ENCODE measurements around the gene VSIG10L2. TPM values are rescaled to one million over a fixed set of nuclear protein-coding genes. Genes with fewer than 3 reads are reported as not detected.

VSIG10L2 gene
- total RNA-seq, 1 experiment from 2014 or later: not detected

DNA sequence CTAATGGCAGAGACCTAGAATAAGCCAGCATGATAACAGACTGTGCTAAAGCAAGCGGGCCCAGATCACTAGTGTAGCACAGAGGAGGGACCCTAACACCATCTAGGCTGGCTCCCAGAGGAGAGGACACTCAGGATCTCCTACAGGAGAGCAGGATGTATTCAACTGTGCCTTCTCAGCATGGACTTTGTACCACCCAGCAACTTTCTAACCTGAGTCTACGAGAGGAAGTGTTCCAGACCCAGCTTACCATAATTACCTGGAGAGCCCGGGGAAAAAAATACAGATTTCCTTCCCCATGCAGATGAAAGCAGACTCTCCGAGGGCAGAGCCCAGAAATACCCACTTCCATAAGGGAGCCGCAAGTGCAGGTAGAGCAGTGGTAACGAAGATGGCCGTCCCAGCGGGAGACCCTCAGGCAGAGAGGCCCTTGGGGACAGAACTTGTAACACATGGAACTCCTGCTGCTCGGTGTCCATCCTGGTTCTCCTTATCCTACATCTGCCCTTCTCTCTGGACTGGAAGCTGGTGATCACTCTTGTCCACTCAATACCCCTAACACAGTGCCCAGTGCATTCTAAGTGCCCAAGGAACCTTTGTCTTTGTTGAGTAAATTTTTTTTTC, 21.3 kb upstream of the VSIG10L2 start:
- no peak for DNase-seq
- ChIA-PET CTCF (interaction anchor here (0.9 kb wide), 2 partner anchors 18 to 137 kb away, joined by 3 to 4 read pairs; no protein-coding TSS in a partner anchor), POLR2A (no interaction called here)
- H3K4me3 ChIP-seq (ENCODE audit: low read depth, low read length): no peak overlapping the region
- Mint-ChIP-seq H3K27ac (ENCODE audit: unreplicated experiment) (no peak overlapping the region), H3K4me1 (ENCODE audit: low read depth, unreplicated experiment) (no peaks in the 10 kb centered on the region), H3K9me3 (ENCODE audit: unreplicated experiment) (no peaks in the 10 kb centered on the region), H3K27me3 (ENCODE audit: insufficient read depth, unreplicated experiment) (peaks cover 15% of the 10 kb centered on the region), H3K36me3 (ENCODE audit: insufficient read depth, unreplicated experiment) (no peaks in the 10 kb centered on the region), H3K4me3 (ENCODE audit: unreplicated experiment) (no peak overlapping the region)
- H3K27me3 ChIP-seq (replicated peaks; ENCODE audit: control insufficient read depth, insufficient read depth, low read length): no peaks in the 10 kb centered on the region
- no peaks in the 10 kb centered on the region for H3K9me3 ChIP-seq
- H3K4me1 ChIP-seq: no peaks in the 10 kb centered on the region
- no TSS peak for BruUV-seq (replicated peaks)
- intact Hi-C loops (cut with micrococcal nuclease; ENCODE audit: unreplicated experiment): loop anchor here (5.0 kb wide), 2 partner anchors 218 to 343 kb away; partner anchors contain the start of genes FOXRED1 and SRPRA
- no peaks in the 10 kb centered on the region for H3K36me3 ChIP-seq (ENCODE audit: control insufficient read depth, insufficient read depth, low read length)
- TF ChIP-seq, protein P1, sequence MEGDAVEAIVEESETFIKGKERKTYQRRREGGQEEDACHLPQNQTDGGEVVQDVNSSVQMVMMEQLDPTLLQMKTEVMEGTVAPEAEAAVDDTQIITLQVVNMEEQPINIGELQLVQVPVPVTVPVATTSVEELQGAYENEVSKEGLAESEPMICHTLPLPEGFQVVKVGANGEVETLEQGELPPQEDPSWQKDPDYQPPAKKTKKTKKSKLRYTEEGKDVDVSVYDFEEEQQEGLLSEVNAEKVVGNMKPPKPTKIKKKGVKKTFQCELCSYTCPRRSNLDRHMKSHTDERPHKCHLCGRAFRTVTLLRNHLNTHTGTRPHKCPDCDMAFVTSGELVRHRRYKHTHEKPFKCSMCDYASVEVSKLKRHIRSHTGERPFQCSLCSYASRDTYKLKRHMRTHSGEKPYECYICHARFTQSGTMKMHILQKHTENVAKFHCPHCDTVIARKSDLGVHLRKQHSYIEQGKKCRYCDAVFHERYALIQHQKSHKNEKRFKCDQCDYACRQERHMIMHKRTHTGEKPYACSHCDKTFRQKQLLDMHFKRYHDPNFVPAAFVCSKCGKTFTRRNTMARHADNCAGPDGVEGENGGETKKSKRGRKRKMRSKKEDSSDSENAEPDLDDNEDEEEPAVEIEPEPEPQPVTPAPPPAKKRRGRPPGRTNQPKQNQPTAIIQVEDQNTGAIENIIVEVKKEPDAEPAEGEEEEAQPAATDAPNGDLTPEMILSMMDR (IDR thresholded peaks at IDR 0.05; ENCODE audit: insufficient read depth in 1 of 2, low read depth in 1 of 2, low read length in 1 of 2, severe bottlenecking in 1 of 2, unreplicated experiment in 1 of 2): no peak

DNA sequence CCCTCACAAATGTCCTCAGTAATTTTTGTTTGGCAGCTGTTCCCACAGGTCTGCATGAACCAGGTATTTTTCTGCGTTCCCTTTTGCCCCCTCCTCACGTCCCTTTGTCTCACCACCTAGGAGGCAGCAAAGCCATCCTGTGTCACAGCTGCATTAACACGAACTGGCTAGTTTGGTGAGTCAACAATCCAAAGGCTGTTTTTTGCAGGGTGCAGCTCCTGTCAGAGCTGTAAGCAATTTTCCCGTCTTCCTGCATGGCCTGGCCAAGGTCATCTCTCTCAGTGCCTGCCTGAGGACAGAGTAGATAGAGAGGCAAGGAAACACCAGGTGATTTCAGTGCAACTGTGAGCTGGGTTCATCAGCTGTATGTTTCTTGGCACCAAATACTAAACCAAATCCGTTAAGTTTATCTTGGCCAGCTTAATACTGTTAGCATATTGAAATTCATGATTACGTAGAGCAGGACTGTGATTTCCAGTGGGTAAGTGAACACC, 20.6 kb upstream of the VSIG10L2 start:
- no TSS peak for BruUV-seq (replicated peaks)
- intact Hi-C loops (cut with micrococcal nuclease; ENCODE audit: unreplicated experiment): no loop called here
- H3K9me3 Mint-ChIP-seq (ENCODE audit: unreplicated experiment): no peaks in the 10 kb centered on the region

DNA sequence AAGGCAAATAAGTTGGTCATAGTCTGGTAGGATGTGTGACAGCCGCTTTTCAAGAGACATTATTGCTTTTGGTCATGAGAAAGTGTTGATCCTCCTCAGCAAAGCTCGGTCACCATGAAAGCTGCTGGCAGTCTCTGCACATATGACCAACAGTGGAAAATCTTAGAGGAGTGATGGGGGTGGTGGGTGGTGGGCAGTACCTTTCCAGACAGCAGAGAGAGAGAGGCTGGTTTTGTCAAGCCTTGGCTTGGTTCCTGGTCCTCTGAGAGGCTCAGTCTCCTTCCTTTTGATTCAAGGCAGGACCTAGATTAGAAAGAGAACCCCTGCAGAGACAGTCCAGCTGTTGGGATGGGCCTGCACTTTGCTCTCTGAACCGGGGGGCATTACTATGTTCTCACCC, 20.0 kb upstream of the VSIG10L2 start:
- no peak for DNase-seq
- CTCF ChIA-PET: interaction anchor here (0.5 to 1.0 kb wide), 3 partner anchors 136 to 947 kb away, joined by 3 to 4 read pairs (median 4); no protein-coding TSS in a partner anchor
- Histone ChIP-seq H3K27me3 (replicated peaks; ENCODE audit: control insufficient read depth, insufficient read depth, low read length) (no peaks in the 10 kb centered on the region), H3K4me3 (ENCODE audit: low read depth, low read length) (no peak overlapping the region), H3K4me1 (no peaks in the 10 kb centered on the region), H3K36me3 (ENCODE audit: control insufficient read depth, insufficient read depth, low read length) (no peaks in the 10 kb centered on the region), H3K9me3 (no peaks in the 10 kb centered on the region)
- Mint-ChIP-seq H3K36me3 (ENCODE audit: insufficient read depth, unreplicated experiment) (no peaks in the 10 kb centered on the region), H3K4me1 (ENCODE audit: low read depth, unreplicated experiment) (no peaks in the 10 kb centered on the region), H3K9me3 (ENCODE audit: unreplicated experiment) (no peaks in the 10 kb centered on the region), H3K27me3 (ENCODE audit: insufficient read depth, unreplicated experiment) (peaks cover 18% of the 10 kb centered on the region), H3K4me3 (ENCODE audit: unreplicated experiment) (no peak overlapping the region), H3K27ac (ENCODE audit: unreplicated experiment) (no peak overlapping the region)
- TF ChIP-seq, protein P1 (IDR thresholded peaks at IDR 0.05; ENCODE audit: insufficient read depth in 1 of 2, low read depth in 1 of 2, low read length in 1 of 2, severe bottlenecking in 1 of 2, unreplicated experiment in 1 of 2): no peak
- no TSS peak for BruUV-seq (replicated peaks)
- POLR2A ChIA-PET: no interaction called here
- intact Hi-C loops (cut with micrococcal nuclease; ENCODE audit: unreplicated experiment): no loop called here

More for the DNA sequence above, 20.6 kb upstream of the VSIG10L2 start:
- ChIA-PET CTCF (interaction anchor here (0.9 to 1.0 kb wide), 3 partner anchors 17 to 268 kb away, joined by 3 to 4 read pairs (median 4); no protein-coding TSS in a partner anchor), POLR2A (no interaction called here)
- H3K9me3 ChIP-seq: no peaks in the 10 kb centered on the region
- peaks cover 20% of the 10 kb centered on the region for H3K27me3 Mint-ChIP-seq (ENCODE audit: insufficient read depth, unreplicated experiment)
- H3K4me3 Mint-ChIP-seq (ENCODE audit: unreplicated experiment): no peak overlapping the region
- no peaks in the 10 kb centered on the region for H3K27me3 ChIP-seq (replicated peaks; ENCODE audit: control insufficient read depth, insufficient read depth, low read length)
- no peaks in the 10 kb centered on the region for H3K4me1 ChIP-seq
- H3K36me3 Mint-ChIP-seq (ENCODE audit: insufficient read depth, unreplicated experiment): no peaks in the 10 kb centered on the region
- H3K4me1 Mint-ChIP-seq (ENCODE audit: low read depth, unreplicated experiment): no peaks in the 10 kb centered on the region
- no peak overlapping the region for H3K4me3 ChIP-seq (ENCODE audit: low read depth, low read length)
- no peak for DNase-seq
- no peaks in the 10 kb centered on the region for H3K36me3 ChIP-seq (ENCODE audit: control insufficient read depth, insufficient read depth, low read length)
- no peak overlapping the region for H3K27ac Mint-ChIP-seq (ENCODE audit: unreplicated experiment)
- TF ChIP-seq, protein P1 (IDR thresholded peaks at IDR 0.05; ENCODE audit: insufficient read depth in 1 of 2, low read depth in 1 of 2, low read length in 1 of 2, severe bottlenecking in 1 of 2, unreplicated experiment in 1 of 2): peak in 1 of 2 experiments; percentile 40

All from Caco-2 (cell line).